Measurements from ENCODE around the gene POM121L2. TPM values are rescaled to one million over a fixed set of nuclear protein-coding genes. Genes with fewer than 3 reads are reported as not detected.

POM121L2 gene
- total and polyA plus RNA-seq, 2 of the 13 experiments (the other 11 are each of a cell fraction or from before 2014, with no cell fraction given), result not detected

- POLR2A ChIA-PET, result no interaction called here
- H3K9ac ChIP-seq (ENCODE audit: insufficient read depth, low read depth, low read length), result no peak overlapping the region
- H3K4me1 ChIP-seq (ENCODE audit: insufficient read depth, low read length), result no peaks in the 10 kb centered on the region
- H3K4me3 ChIP-seq (replicated peaks in 1 of 3; ENCODE audit: insufficient read depth in 1 of 3, low read depth in 2 of 3, low read length in 3 of 3), result no peak overlapping the region
- no peaks in the 10 kb centered on the region for H3K79me2 ChIP-seq (ENCODE audit: insufficient read depth, low read length)
- TF ChIP-seq KLF13 (CRISPR knock-in tag; IDR thresholded peaks at IDR 0.05), result no peak
- no peak for TF ChIP-seq ZBTB3 (CRISPR knock-in tag; IDR thresholded peaks at IDR 0.05; ENCODE audit: borderline replicate concordance, low read depth)
- no peak for TF ChIP-seq ZSCAN20 (CRISPR knock-in tag; IDR thresholded peaks at IDR 0.05; ENCODE audit: borderline replicate concordance)
- no peak for TF ChIP-seq TOPORS (CRISPR knock-in tag; IDR thresholded peaks at IDR 0.05)
- TF ChIP-seq ZNF776 (CRISPR knock-in tag; IDR thresholded peaks at IDR 0.05), result no peak
- no peak for TF ChIP-seq ZNF703 (CRISPR knock-in tag; IDR thresholded peaks at IDR 0.05; ENCODE audit: borderline replicate concordance)
- no peak for TF ChIP-seq ZHX1 (CRISPR knock-in tag; IDR thresholded peaks at IDR 0.05; ENCODE audit: low read depth)
- TF ChIP-seq NRL (CRISPR knock-in tag; IDR thresholded peaks at IDR 0.05; ENCODE audit: borderline replicate concordance), result no peak
- no peak for TF ChIP-seq HDAC6 (IDR thresholded peaks at IDR 0.05; ENCODE audit: low read depth, low read length)
- TF ChIP-seq CEBPG (CRISPR knock-in tag; IDR thresholded peaks at IDR 0.05), result no peak
- TF ChIP-seq ZNF136 (CRISPR knock-in tag; IDR thresholded peaks at IDR 0.05; ENCODE audit: low read depth), result no peak
- no peak for TF ChIP-seq ZNF331 (CRISPR knock-in tag; IDR thresholded peaks at IDR 0.05)
- no peak for TF ChIP-seq ZBTB42 (CRISPR knock-in tag; IDR thresholded peaks at IDR 0.05)
- TF ChIP-seq SMARCE1 (IDR thresholded peaks at IDR 0.05; ENCODE audit: borderline replicate concordance), result no peak
- TF ChIP-seq, protein P1, sequence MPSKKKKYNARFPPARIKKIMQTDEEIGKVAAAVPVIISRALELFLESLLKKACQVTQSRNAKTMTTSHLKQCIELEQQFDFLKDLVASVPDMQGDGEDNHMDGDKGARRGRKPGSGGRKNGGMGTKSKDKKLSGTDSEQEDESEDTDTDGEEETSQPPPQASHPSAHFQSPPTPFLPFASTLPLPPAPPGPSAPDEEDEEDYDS (CRISPR knock-in tag; IDR thresholded peaks at IDR 0.05), result no peak
- no peak for TF ChIP-seq ZBTB1 (CRISPR knock-in tag; IDR thresholded peaks at IDR 0.05; ENCODE audit: borderline replicate concordance)
- no peak for TF ChIP-seq RNF2 (conservative IDR thresholded peaks at IDR 0.05; ENCODE audit: low read depth)
- TF ChIP-seq KMT2A (CRISPR knock-in tag; IDR thresholded peaks at IDR 0.05), result no peak
- TF ChIP-seq FOXO1 (CRISPR knock-in tag; IDR thresholded peaks at IDR 0.05), result no peak
- TF ChIP-seq ZFY (CRISPR knock-in tag; IDR thresholded peaks at IDR 0.05), result no peak
- no TSS peak for BruUV-seq (replicated peaks)
- in situ Hi-C loops (cut with HindIII; ENCODE audit: extremely low pct_ligation_motif_present, low pct_unique_long_range_greater_than_20kb), result no loop called here
- H3K27me3 ChIP-seq (ENCODE audit: control insufficient read depth in 1 of 2, insufficient read depth in 2 of 2, low read length in 2 of 2), result peaks cover 0 to 18% of the 10 kb centered on the region in 2 experiments; a peak in 2 of 5 replicates
- 45% methylated on average over 8 of the region's 8 CpGs for WGBS (ENCODE audit: low lambda C conversion rate)
- no peak overlapping the region for H3K27ac ChIP-seq (ENCODE audit: extremely low read length, insufficient read depth, low read length)
- no peak for FAIRE-seq
- no peak for ATAC-seq
- CTCF ChIA-PET (ENCODE audit: low intra/inter-chr PET ratio, low total read pairs), result no interaction called here
- H3K9me3 ChIP-seq (ENCODE audit: low read length), result no peaks in the 10 kb centered on the region
- no peaks in the 10 kb centered on the region for H3K36me3 ChIP-seq (replicated peaks in 1 of 2; ENCODE audit: control insufficient read depth in 1 of 2, insufficient read depth in 2 of 2, low read length in 2 of 2)
- no peaks in the 10 kb centered on the region for H4K20me1 ChIP-seq (ENCODE audit: insufficient read depth, low read length)
- no peak for DNase-seq (ENCODE audit: low spot score)
- no peak overlapping the region for H3K4me2 ChIP-seq (ENCODE audit: low read depth, low read length)
- H2AFZ ChIP-seq (ENCODE audit: low read length), result no peak overlapping the region
- intact Hi-C loops (cut with micrococcal nuclease; ENCODE audit: unreplicated experiment), result no loop called here
Measured at GRCh38 chr6:27263886-27264285, 48.2 kb downstream of the POM121L2 start.

All from HepG2 (cell line).